GM18858 (cell line): ENCODE data around the gene GRM8.

Source experiments
- ATAC-seq: cut with Tn5 transposase; IDR thresholded peaks from one replicate; pipeline ENCODE4 v1.9.1; 2021; ENCODE audit not compliant: unreplicated experiment

Gene GRM8

DNA sequence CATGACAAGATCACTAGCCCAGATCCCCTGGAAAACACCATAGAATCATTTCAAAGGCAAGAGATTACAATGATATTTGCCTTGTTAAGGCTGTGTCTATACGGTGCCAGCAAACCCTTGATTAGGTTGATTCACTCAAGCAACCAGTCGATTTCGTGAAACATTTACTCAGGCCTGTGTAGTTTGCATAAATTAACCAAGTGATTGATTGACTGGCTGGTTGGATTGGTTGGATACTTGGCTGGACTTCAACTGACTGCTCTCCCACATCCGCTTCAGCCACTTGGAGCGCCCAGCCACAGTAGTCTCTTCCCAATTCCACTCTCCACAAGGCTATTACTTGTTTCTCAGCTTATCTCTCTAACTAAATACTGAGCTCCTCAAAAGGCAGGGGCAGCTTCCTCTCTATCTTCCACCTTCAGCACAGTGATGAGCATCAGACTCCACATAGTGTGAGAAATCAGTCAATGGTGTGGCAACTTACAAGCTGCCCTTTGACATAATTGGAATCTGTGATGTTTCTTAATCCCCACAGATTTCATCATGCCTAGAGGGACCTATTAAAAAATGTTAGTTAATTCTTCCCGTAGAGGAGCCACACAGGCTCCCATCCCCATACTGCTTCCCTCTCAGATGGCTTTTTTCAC is 217.4 kb downstream of the GRM8 start:
- no peak for ATAC-seq

DNA sequence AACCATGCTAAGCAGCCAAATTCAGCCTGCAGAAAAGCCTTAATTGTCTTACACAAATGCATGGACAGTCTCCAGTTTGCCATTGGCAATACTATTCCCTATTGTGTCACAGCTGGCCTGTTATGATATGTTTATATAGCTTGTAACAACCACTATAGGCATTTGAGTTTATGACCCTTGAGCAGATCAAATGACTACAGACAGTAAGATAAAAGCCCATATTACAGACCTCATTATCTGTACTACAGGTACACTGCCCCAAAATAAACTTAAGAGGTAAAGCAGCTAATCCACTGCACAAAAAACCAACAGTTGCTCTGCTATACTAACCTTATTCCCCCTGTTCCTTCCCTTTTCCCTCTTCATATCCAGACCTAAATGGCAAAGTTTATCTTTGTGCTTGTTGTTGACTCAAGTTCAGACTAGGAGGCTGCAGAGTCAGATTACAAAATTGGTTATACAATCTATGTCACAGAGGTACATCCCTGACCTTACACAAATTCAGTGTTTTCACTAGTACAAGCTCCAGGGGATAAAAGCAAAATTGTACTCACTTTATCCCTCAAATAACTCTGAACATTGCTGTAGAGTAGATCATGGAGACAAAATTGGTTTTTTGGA is 218.4 kb downstream of the GRM8 start:
- no peak for ATAC-seq

DNA sequence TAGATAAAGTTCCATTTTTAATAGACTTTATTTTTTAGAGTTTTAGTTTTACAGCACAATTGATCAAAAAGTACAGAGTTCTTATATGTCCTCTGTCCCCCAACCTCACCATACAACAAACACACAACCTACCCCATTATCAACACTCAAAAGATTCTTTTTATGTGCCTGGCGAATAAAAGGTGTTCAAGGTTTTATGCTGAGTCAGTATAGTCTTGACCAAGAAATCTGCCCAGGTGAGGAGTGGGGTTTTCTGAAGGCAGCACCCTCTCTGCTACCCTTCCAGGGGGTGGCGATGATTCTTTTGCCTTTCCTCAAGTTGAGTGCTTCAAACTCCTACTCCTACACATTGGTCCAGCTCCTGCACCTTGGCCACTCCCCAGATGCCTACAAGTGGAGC is 222.9 kb downstream of the GRM8 start:
- ATAC-seq = no peak

DNA sequence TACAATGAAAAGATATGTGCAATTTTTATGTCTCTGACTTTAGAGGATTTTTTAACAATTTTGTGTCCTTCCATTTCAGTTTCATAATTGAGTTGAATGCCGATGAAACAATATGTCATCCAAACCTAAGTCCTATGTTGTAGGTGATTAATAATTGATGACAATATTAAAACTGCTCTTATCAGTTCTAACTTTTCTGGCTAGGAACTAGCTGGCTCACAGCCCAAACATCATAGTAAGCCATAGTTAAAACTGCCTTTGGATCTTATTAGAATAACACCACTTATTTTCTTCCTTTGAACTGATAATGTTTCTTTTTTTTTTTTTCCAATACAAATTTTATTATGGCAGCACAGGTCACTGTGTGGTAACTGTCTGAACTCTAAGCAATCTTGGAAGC is 230.9 kb downstream of the GRM8 start:
- ATAC-seq = no peak

DNA sequence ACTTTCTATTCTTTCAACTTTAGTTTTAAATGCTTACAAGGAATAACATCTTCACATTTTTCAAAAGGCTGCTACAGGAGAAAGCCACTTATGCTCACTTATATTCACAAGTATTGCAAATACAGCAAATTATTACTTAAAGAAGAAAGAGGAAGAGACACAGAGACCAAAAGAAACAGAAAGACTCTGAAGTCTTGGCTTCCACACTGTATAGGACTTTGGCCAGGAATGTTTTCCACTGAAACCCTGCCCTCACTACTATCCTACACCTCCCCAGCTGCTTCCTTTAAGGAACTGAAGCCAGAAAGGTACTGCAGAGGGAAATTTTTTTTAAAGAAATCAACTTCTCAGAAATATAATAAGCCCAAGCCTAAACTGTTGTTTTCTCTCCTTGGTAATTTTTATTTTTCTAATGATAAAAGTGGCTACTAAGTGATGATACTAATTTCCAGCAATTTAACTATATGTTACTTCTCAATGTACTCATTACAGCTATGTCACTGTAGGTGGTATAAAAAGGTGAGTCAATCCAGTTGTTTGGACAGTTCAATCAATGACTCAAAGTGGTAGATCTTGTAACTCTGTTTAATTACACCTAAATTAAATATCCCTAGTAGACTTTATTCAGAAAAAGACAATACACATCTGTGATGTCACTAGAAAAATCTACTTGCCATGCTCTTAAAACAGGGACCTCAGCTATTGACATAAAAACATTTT is 231.6 kb downstream of the GRM8 start:
- ATAC-seq = no peak

DNA sequence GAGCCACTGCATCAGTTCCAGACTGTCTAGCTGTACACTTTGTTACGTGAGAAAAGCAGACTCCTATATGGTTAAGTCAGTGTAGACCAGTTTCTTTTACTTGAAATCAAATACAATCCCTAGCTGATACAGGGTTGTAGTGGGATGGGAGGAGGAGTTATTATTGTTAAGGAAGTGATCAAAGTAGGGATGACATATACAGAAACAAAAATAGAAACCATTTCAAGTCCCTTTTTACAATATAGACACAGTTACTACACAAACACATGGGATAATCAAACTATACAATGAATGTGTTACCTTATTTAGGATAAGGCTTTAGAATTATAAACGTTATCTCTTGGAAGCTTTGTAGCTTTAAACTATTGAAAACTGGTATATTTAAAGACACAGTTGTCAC is 233.9 kb downstream of the GRM8 start:
- ATAC-seq = no peak

DNA sequence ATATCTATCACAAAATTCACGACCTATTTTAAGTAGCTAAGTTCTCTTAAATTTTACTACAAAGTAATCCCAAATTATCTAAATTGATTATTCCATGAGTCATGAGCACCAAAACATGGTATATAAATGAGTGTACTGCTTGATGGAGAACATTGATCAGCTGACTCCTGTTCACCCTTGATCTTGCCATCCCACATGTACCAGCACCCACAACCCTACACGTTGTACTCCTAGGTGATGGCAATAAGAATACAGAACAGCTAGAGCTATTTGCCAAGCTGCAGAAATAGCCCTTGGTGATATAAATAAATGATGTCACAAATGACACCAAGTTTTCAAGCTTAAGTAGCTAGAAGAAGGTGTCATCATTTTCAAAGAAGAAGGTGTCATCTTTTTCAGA is 235.5 kb downstream of the GRM8 start:
- no peak for ATAC-seq

DNA sequence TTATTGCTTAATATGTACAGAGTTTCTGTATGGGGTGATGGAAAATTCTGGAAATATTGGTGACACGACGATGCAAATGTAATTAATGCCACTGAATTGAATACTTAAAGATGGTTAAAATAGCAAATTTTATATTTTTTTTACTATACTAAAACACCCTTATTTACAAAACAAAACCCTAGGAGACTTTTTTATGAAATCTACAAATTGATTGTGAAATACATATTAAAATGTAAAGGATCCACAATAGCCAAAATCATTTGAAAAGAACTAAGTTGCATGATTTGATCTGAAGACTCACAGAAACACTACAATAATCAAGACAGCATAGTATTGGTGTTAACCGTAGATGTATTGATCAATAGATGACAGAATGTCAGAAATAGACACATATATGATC is 252.0 kb downstream of the GRM8 start:
- ATAC-seq = no peak

DNA sequence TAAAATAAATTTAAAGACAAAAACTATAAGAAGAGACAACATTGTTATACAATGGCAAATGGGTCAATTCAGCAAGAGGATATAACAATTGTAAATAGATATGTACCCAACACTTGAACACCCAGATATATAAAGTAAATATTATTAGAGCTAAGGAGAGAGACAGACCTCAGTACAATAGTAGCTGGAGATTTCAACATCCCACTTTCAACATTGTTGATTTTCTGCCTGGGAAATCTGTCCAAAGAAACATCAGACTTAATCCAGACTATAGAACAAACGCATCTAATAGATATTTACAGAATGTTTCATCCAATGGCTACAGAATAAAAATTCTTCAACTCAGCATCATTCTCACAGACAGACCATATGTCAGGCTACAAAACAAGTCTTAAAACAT is 256.1 kb downstream of the GRM8 start:
- ATAC-seq = no peak

DNA sequence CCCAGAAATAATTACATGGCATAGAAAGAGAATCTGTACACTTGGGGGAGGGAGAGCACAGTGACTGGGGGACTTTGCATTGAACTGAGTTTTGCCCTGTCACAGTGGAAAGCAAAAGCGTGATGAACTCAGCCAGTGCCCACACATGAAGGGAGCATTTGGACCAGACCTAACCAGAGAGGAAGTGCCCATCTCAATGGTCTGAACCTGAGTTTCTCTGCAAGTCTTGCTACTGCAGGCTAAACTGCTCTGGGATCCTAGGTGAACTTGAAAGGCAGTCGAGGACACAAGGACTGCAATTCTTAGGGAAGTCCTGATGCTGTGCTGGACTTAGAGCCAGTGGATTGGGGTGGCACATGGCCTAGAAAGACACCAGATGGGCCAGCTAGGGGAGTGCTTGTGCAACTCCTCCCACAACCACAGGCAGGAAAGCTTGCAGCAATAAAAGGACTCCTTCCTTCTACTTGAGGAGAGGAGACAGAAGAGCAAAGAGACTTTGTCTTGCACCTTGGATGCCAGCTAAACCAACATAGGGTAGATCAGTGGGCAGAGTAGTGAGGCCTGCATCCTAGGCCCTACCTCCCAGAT is 259.0 kb downstream of the GRM8 start:
- no peak for ATAC-seq

DNA sequence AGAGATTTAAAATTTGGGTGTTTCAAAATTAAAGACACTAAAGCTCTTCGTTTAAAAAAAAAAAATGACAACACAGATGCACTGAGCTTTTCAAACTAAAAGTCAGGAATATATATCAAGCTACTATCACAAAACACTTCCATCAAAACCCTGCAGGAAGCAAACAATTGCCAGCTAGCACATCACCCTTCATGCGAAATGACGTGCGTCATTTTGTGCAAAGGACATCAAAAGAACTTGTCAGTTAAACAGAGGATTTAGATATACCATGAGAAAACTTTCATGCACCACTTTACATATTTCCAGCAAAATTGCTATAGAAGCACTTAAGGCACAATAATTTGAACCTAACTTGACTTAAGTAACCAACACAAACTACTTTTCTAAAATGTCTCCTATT is 264.7 kb downstream of the GRM8 start:
- ATAC-seq = no peak

DNA sequence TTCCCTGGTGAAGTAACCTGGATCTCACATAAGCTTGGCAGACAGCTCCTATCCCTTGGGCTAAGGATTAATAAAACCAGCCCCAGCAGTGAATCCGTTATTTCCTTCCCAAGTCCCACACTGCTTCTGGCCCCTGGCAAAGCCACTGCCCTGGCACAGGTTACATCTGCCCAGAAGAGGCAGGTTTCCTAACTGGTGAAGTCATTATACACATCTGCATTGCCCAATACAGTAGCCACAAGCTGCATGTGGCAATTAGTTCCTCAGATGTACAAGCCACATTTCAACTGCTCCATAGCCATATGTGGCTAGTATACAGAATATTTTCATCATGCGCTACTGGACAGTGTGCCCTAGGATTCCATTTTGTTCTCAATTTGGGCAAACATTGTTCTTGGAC is 273.0 kb downstream of the GRM8 start:
- ATAC-seq = no peak

DNA sequence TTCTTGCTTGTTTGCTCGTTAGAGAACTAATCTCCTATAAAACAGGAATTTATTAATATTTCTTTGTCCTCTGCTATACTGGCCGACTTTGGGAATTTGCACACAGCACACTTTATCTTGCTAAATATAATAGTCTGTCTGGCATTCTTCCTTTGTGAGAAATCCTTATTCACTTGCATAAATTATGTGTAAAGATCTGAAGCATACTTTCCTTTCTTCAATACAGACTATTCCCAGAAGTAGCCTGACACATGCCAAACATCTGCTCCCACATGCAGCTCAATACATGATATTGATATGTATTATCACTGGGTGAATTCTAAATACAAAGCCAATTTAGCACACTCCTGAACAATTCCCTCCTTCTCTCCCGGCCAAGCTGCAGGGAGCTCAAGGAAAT is 273.9 kb downstream of the GRM8 start:
- ATAC-seq = no peak

DNA sequence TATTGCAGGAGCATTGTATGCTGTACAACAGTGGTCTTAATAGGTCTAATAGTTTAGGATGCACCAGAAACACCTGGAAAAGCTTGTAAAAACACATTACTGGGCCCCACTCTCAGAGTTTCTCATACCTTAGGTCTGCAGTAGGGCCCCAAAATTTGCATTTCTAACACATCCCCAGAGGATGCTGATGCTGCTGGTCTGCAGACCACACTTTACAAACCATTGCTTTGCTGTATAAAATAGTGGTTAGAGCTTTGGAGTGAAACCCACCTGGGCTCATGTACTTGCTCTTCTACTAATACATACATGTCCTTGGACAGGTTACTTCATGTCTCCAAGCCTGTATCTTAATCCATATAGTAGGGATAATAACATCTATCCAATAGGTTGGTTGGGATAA is 279.7 kb downstream of the GRM8 start:
- ATAC-seq = no peak

DNA sequence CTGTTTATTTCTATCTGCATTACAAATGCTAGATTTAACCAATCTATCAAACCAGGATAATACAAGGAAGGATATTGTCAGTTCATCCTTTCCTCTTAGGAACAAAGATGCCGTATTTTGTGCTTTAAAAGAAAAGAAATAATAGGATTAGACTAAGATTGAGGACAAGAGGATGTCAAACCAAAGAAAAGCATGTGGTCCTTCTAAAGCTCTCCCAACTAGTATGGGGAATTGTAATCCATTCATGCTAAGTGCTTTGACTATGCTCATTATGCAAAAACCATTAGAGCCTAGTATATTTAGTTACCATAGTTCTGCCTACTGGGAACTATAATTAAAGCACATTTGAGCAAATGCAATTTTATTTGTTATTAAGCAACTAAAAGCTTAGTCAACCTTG is 280.2 kb downstream of the GRM8 start:
- no peak for ATAC-seq

DNA sequence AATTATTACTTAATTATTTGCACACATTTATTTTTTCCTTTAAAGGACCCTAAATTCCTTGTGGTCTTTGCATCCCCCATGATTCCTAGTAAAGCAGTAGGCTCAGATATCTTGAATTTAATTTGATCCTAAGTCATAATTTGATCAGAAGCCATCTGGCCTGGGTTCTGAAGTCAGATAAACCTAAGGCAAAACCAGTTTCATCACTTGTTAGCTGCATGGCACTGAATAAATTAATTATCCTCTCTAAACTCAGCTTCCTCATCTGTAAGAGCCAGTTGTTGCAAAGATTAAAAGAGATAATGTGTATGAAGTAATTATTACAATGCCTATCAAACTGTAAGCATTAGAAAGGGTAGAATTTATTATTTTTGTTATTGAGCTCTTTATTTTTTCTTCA is 293.1 kb downstream of the GRM8 start:
- no peak for ATAC-seq

DNA sequence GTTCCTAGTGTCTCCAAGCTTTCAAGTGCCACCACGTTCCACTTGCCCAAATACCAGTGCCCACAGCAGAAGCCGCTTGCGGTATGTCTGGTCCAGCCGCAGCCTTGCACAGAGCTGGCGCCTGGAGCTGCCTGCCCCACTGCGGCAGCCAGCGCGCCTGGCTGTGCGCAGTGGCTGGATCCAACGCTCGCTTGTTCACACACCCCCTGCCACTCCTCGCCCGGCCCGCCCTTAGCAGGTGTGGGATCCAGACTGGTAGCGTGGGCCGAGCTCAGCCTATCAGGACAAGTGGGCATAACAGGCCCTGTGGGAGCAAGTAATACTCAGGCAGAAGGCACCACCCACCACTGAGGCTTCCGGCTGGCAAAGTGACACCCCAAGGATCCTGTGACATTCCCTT is 294.4 kb downstream of the GRM8 start:
- no peak for ATAC-seq

DNA sequence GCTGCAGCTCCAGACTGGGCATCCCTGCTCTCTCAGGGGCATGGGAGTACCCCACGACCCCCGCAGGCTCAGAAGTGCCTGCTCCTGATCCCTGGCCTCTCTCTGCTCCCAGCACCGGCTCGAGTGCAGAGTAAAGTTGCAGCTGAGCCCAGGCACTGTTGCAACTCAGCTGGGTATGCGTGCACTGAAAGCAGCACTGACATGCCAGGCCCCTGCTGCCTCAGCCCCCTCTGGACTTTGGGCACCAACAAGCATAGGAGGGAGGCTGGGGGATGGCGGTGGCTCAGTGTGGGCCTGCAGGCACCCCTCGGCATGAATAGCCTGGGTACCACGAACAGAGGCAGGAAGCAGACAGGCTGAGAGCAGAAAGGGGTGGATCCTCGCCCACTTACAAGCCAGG is 295.3 kb downstream of the GRM8 start:
- ATAC-seq = no peak

DNA sequence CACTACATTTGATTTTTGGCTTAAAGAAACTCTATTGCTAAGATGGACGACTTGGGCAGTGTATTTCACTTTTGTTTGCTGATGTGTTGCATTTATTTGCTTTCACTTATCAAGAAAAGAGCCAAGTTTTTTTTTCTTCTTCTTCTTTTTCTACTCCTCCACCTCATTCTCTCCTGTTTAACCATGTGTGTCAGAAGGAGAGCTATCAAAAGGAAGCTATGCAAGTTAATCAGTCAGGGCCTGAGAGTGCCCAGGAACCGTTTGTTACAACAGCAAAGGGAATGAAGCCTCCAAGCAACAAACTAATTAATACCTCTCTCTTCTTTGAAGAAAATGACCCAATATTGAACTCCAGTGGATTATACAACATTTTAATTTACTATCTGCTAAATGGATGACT is 299.3 kb downstream of the GRM8 start:
- no peak for ATAC-seq

DNA sequence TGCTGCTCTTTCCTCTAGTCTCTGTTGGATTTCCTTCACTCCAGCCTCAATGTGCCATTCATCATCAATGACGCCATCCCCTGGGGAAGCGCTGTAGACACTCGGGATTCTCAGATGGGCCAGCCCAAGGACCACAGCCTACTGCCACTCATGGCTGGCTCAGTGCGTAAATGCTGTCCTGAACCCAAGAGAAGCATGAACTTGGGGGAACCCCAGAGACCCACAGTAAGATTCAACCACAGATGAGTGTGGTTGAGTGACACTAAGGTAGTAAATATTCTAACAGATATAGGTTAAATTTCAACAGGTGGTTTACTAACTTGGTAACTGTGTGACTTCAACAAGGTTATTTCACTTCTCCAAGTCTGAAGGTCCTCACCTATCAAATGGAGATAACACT is 304.1 kb downstream of the GRM8 start:
- ATAC-seq = no peak

DNA sequence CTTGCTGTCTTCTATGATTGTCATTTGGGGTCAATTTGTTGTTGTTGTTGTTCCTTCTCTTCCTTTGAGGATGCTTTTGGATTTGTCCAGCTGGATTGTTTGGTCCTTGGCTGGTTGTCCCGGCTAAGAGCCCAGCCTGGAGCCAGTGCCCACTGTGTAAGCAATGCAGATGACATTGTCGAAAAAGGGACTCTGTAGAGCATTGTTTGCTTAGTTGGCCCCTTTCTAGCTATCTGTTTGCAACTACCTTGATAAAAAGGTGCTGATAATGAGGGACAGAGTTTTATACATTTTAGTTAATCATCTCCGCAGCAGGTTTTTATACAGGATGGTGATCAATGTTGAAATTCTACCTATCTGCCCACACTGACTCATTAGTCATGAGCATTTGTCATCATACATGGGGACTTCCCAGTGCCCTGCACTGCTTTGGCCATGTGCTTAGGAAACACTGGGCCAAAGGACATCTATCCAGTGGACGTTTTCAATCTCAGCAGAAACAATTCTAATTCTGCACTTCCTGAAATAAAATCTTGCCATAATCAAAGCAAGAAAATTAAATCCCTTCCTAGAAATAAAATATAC is 311.9 kb downstream of the GRM8 start:
- no peak for ATAC-seq

DNA sequence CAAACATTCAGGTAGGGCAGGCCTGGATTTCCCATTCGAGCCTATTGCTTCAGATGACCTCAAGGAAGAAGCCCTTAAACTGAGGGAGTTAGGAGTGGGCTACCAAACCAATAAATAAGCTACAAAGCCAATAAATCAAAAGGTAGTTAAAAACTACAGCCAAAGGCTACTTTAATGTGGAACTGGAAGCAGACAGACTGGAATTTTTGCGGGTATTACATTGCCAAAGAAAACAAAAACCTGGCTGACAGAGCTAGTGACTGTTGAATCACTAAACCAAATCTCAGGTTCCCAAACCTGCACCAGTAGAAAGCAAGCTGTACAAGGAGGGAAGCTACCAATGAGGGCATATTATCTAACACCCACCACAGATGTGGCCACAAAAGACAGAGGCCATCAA is 315.6 kb downstream of the GRM8 start:
- no peak for ATAC-seq
